ENCODE measurements around the gene CACNA1D.

Gene CACNA1D

DNA sequence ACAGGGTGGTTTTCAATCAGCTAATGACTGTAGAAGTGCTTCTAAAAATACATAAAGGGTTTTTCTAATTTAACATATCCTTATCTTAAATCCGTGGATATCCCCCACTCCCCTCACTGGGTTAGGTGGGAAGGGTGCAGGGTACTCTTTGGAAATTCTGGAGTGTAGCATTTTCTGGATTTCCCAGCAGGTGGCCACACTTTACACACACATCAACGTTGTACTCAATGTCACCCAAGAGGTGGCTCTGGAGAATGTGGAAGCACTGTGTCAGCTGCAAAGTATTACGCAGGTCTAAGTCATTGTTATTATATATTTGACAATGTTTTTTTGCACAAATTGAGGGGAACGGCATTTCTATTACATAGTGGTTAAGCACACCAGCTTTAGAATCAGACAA is 183.0 kb downstream of the CACNA1D start:
- TF ChIP-seq, protein P1, sequence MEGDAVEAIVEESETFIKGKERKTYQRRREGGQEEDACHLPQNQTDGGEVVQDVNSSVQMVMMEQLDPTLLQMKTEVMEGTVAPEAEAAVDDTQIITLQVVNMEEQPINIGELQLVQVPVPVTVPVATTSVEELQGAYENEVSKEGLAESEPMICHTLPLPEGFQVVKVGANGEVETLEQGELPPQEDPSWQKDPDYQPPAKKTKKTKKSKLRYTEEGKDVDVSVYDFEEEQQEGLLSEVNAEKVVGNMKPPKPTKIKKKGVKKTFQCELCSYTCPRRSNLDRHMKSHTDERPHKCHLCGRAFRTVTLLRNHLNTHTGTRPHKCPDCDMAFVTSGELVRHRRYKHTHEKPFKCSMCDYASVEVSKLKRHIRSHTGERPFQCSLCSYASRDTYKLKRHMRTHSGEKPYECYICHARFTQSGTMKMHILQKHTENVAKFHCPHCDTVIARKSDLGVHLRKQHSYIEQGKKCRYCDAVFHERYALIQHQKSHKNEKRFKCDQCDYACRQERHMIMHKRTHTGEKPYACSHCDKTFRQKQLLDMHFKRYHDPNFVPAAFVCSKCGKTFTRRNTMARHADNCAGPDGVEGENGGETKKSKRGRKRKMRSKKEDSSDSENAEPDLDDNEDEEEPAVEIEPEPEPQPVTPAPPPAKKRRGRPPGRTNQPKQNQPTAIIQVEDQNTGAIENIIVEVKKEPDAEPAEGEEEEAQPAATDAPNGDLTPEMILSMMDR (IDR thresholded peaks at IDR 0.05; ENCODE audit: low read depth, low read length, missing control alignments), result no peak
- no peak for DNase-seq (ENCODE audit: extremely low read depth, low read depth)
- no peak overlapping the region for H3K4me3 ChIP-seq (replicated peaks; ENCODE audit: low read depth, low read length)

DNA sequence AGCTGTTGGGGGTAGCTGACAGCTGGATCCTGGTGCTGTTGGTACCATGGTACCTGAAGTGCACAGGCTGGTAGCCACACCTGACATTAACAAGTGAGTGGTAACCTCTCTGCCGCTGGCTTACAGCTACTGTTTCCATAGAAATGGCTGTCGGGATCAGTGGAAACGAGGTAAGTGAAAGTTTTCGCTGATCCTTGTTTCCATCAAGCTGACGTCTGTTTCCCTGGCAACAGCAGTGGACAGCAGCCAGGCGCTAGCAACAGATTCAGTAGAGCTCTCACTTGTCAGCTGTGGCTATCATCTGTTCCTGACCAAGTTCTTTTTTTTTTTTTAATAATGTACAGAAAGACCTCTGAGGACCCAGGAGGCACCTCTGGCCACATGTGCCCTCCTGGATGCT is 185.6 kb downstream of the CACNA1D start:
- DNase-seq (ENCODE audit: extremely low read depth, low read depth), result no peak
- TF ChIP-seq, protein P1 (IDR thresholded peaks at IDR 0.05; ENCODE audit: low read depth, low read length, missing control alignments), result no peak
- H3K4me3 ChIP-seq (replicated peaks; ENCODE audit: low read depth, low read length), result no peak overlapping the region

DNA sequence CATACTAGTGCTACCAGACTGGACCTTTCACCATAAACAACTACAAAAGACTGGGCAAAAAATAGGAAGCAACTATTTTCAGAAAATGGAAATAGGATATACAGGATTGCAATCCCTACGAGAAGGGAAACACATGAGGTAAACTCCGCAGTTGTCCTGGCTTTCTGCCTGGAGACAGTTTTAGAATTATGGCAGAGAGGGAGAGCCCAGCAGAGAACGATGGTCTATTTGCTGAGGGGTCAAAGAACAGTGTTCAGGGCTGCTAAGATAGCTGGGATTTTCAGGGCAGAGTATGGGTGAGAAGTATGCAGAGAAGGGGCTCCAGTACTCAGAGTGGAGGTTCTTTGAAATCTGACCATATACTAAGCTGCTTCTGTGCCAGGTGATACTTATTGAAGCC is 188.4 kb downstream of the CACNA1D start:
- no peak for DNase-seq (ENCODE audit: extremely low read depth, low read depth)
- H3K4me3 ChIP-seq (replicated peaks; ENCODE audit: low read depth, low read length), result no peak overlapping the region
- TF ChIP-seq, protein P1 (IDR thresholded peaks at IDR 0.05; ENCODE audit: low read depth, low read length, missing control alignments), result no peak

DNA sequence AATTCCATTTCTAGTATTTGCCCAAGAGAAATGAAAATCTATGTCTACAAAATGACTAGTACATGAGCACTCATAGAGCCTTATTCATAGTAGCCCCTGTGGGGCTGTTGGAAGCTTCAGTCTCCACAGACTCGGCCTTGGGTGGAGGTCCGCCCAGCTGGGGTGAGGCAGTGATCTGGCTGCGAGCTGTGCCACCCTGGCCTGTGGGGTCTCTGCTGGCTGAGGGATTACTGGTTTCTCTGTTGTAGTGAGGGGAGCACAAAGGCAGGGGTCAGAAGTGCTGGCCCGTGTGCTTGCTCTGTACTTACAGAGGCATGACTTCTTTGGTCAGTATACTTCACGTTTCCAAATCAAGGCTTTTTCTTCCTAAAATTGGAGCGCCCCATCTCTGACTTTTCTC is 193.7 kb downstream of the CACNA1D start:
- H3K4me3 ChIP-seq (replicated peaks; ENCODE audit: low read depth, low read length), result no peak overlapping the region
- TF ChIP-seq, protein P1 (IDR thresholded peaks at IDR 0.05; ENCODE audit: low read depth, low read length, missing control alignments), result no peak
- no peak for DNase-seq (ENCODE audit: extremely low read depth, low read depth)

DNA sequence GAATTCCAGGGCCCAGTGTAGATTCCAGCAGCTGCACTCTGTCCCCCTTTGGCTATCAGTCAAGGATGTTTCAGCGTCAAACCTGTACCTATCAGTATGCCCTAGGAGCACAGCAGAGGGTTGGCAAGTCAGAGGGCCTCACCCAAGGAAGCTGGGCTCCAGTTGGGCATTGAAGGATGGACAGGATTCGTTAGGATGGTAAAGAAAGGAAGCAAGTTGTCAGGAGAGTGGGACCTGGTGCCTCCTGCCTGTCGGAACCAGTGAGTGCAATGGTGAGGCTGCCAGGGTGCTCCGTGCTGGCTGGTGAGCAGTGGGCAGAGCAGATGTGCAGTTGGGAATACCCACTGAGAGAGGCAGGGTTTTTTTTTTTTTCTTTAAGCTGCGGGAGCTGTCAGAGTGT is 194.6 kb downstream of the CACNA1D start:
- no peak for DNase-seq (ENCODE audit: extremely low read depth, low read depth)
- H3K4me3 ChIP-seq (replicated peaks; ENCODE audit: low read depth, low read length), result no peak overlapping the region
- TF ChIP-seq, protein P1 (IDR thresholded peaks at IDR 0.05; ENCODE audit: low read depth, low read length, missing control alignments), result no peak

DNA sequence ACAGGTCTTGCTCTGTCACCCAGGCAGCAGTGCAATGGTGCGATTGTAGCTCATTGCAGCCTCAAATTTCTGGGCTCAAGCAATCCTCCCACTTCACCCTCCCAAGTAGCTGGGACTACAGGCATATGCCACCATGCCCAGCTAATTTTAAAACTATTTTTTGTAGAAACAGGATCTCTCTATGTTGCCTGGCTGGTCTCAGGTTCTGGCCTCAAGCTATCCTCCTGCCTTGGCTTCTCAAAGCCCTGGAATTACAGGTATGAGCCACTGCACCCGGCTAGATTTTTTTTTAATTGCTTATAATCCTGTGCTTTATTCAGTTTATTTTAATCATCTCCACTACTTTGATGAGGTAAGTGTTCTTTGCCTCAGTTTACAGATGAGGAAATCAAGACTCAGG is 195.3 kb downstream of the CACNA1D start:
- no peak overlapping the region for H3K4me3 ChIP-seq (replicated peaks; ENCODE audit: low read depth, low read length)
- TF ChIP-seq, protein P1 (IDR thresholded peaks at IDR 0.05; ENCODE audit: low read depth, low read length, missing control alignments), result no peak
- DNase-seq (ENCODE audit: extremely low read depth, low read depth), result no peak

DNA sequence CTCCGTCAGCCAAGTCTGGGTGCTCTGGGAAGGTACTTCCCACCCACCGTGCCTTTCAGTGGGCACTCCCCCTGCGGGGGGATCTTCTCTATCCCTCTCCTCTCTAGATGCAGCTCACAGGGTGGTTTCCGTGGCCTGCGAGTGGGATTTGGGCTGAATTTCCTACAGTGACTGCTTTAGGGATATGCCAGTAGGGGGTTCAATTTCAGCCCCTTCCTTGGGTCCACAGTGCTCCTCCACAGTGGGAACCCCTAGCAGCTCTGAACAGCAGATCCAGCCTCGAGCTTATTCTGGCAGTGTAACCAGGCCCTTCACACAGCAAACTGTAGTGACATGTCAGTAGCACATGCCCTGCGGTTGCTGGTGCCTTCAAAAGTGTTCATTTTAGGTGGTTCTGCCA is 196.1 kb downstream of the CACNA1D start:
- no peak overlapping the region for H3K4me3 ChIP-seq (replicated peaks; ENCODE audit: low read depth, low read length)
- no peak for DNase-seq (ENCODE audit: extremely low read depth, low read depth)
- TF ChIP-seq, protein P1 (IDR thresholded peaks at IDR 0.05; ENCODE audit: low read depth, low read length, missing control alignments), result no peak
